ENCODE results near the gene NOCT. TPM values are rescaled to one million over a fixed set of nuclear protein-coding genes. Genes with fewer than 3 reads are reported as not detected.

The NOCT gene
- total RNA-seq, 1 experiment from 2014 or later: 21.5 TPM

- no peaks in the 10 kb centered on the region for H3K36me3 ChIP-seq (ENCODE audit: control insufficient read depth, insufficient read depth, low read length)
- no peak for DNase-seq
- Mint-ChIP-seq H3K27ac (ENCODE audit: unreplicated experiment) (no peak overlapping the region), H3K9me3 (ENCODE audit: unreplicated experiment) (no peaks in the 10 kb centered on the region), H3K4me1 (ENCODE audit: low read depth, unreplicated experiment) (peaks cover 27% of the 10 kb centered on the region), H3K27me3 (ENCODE audit: insufficient read depth, unreplicated experiment) (no peaks in the 10 kb centered on the region), H3K4me3 (ENCODE audit: unreplicated experiment) (no peak overlapping the region), H3K36me3 (ENCODE audit: insufficient read depth, unreplicated experiment) (peaks cover 6% of the 10 kb centered on the region)
- no TSS peak for BruUV-seq (replicated peaks)
- no peak overlapping the region for H3K4me3 ChIP-seq (ENCODE audit: low read depth, low read length)
- H3K4me1 ChIP-seq: peaks cover 47% of the 10 kb centered on the region
- CTCF ChIA-PET: no interaction called here
- POLR2A ChIA-PET: interaction anchor here (2.8 kb wide), 1 partner anchor 35 kb away, joined by 11 read pairs; the partner anchor contains the start of gene NOCT
- TF ChIP-seq CTCF (IDR thresholded peaks at IDR 0.05; ENCODE audit: insufficient read depth in 1 of 2, low read depth in 1 of 2, low read length in 1 of 2, severe bottlenecking in 1 of 2, unreplicated experiment in 1 of 2): no peak
- no peaks in the 10 kb centered on the region for H3K9me3 ChIP-seq
- intact Hi-C loops (cut with micrococcal nuclease; ENCODE audit: unreplicated experiment): loop anchor here (2.0 kb wide), 1 partner anchor 45 kb away; no protein-coding TSS in a partner anchor
- no peaks in the 10 kb centered on the region for H3K27me3 ChIP-seq (replicated peaks; ENCODE audit: control insufficient read depth, insufficient read depth, low read length)
Measured at GRCh38 chr4:138979742-138980141, 35.8 kb upstream of the NOCT start.

- CTCF ChIA-PET: no interaction called here
- TF ChIP-seq CTCF (IDR thresholded peaks at IDR 0.05; ENCODE audit: insufficient read depth in 1 of 2, low read depth in 1 of 2, low read length in 1 of 2, severe bottlenecking in 1 of 2, unreplicated experiment in 1 of 2): peak in 1 of 2 experiments; percentile 19
- Histone ChIP-seq H3K36me3 (ENCODE audit: control insufficient read depth, insufficient read depth, low read length) (no peaks in the 10 kb centered on the region), H3K27me3 (replicated peaks; ENCODE audit: control insufficient read depth, insufficient read depth, low read length) (no peaks in the 10 kb centered on the region), H3K4me1 (peaks cover 44% of the 10 kb centered on the region), H3K9me3 (no peaks in the 10 kb centered on the region), H3K4me3 (ENCODE audit: low read depth, low read length) (no peak overlapping the region)
- Mint-ChIP-seq H3K36me3 (ENCODE audit: insufficient read depth, unreplicated experiment) (peaks cover 6% of the 10 kb centered on the region), H3K4me3 (ENCODE audit: unreplicated experiment) (no peak overlapping the region), H3K27me3 (ENCODE audit: insufficient read depth, unreplicated experiment) (no peaks in the 10 kb centered on the region), H3K9me3 (ENCODE audit: unreplicated experiment) (no peaks in the 10 kb centered on the region), H3K4me1 (ENCODE audit: low read depth, unreplicated experiment) (peaks cover 27% of the 10 kb centered on the region), H3K27ac (ENCODE audit: unreplicated experiment) (no peak overlapping the region)
- no TSS peak for BruUV-seq (replicated peaks)
- POLR2A ChIA-PET: no interaction called here
- intact Hi-C loops (cut with micrococcal nuclease; ENCODE audit: unreplicated experiment): no loop called here
- DNase-seq: peak in 1 of 2 experiments; percentile 48
Measured at GRCh38 chr4:138981930-138982390, 33.6 kb upstream of the NOCT start.

GRCh38 chr4:138982754-138983153 lies 32.8 kb upstream of the NOCT start:
- intact Hi-C loops (cut with micrococcal nuclease; ENCODE audit: unreplicated experiment): no loop called here
- Mint-ChIP-seq H3K27ac (ENCODE audit: unreplicated experiment) (peak overlapping the region; percentile 17), H3K9me3 (ENCODE audit: unreplicated experiment) (no peaks in the 10 kb centered on the region), H3K4me1 (ENCODE audit: low read depth, unreplicated experiment) (peaks cover 21% of the 10 kb centered on the region), H3K36me3 (ENCODE audit: insufficient read depth, unreplicated experiment) (peaks cover 6% of the 10 kb centered on the region), H3K27me3 (ENCODE audit: insufficient read depth, unreplicated experiment) (no peaks in the 10 kb centered on the region), H3K4me3 (ENCODE audit: unreplicated experiment) (no peak overlapping the region)
- no peak for DNase-seq
- Histone ChIP-seq H3K4me3 (ENCODE audit: low read depth, low read length) (no peak overlapping the region), H3K4me1 (peaks cover 36% of the 10 kb centered on the region), H3K27me3 (replicated peaks; ENCODE audit: control insufficient read depth, insufficient read depth, low read length) (no peaks in the 10 kb centered on the region), H3K9me3 (no peaks in the 10 kb centered on the region), H3K36me3 (ENCODE audit: control insufficient read depth, insufficient read depth, low read length) (no peaks in the 10 kb centered on the region)
- ChIA-PET POLR2A (no interaction called here), CTCF (no interaction called here)
- no peak for TF ChIP-seq CTCF (IDR thresholded peaks at IDR 0.05; ENCODE audit: insufficient read depth in 1 of 2, low read depth in 1 of 2, low read length in 1 of 2, severe bottlenecking in 1 of 2, unreplicated experiment in 1 of 2)
- no TSS peak for BruUV-seq (replicated peaks)
